Smooth muscle cell (in vitro differentiated cells): Measurements from ENCODE around the gene KRT72. TPM values are rescaled to one million over a fixed set of nuclear protein-coding genes. Genes with fewer than 3 reads are reported as not detected.

Experiments used
- DNase-seq: peaks from one replicate; lab custom pipeline; 2025; ENCODE audit not compliant: unreplicated experiment; lab: John Stamatoyannopoulos, UW
- H2AFZ ChIP-seq: fragments of 200-600 bp; sonication (generic); 2 replicates; pipeline ENCODE4 v1.6.0; 2016; ENCODE audit warnings: antibody characterized with exemption, low read depth, mild to moderate bottlenecking
- H3F3A ChIP-seq: fragments of 200-600 bp; sonication (generic); 2 replicates; pipeline ENCODE4 v1.6.0; 2017; ENCODE audit warnings: antibody characterized with exemption, low read depth
- H3K27ac ChIP-seq: fragments of 200-600 bp; sonication (generic); 2 replicates; pipeline ENCODE4 v1.5.1; 2016; ENCODE audit warnings: low read depth, mild to moderate bottlenecking
- H3K27me3 ChIP-seq: fragments of 200-600 bp; sonication (generic); 2 replicates; pipeline ENCODE4 v1.6.1; 2016; ENCODE audit warnings: low read depth, mild to moderate bottlenecking
- H3K36me3 ChIP-seq: fragments of 200-600 bp; sonication (generic); 2 replicates; pipeline ENCODE4 v1.5.1; 2016; ENCODE audit warnings: low read depth
- H3K4me1 ChIP-seq: fragments of 200-600 bp; sonication (generic); 2 replicates; pipeline ENCODE4 v1.5.1; 2016; ENCODE audit warnings: low read depth
- H3K4me2 ChIP-seq: fragments of 200-600 bp; sonication (generic); 2 replicates; pipeline ENCODE4 v1.6.0; 2016; ENCODE audit warnings: mild to moderate bottlenecking
- H3K4me3 ChIP-seq: fragments of 200-600 bp; sonication (generic); 2 replicates; pipeline ENCODE4 v1.5.1; 2016; ENCODE audit warnings: mild to moderate bottlenecking
- H3K79me2 ChIP-seq: fragments of 200-600 bp; sonication (generic); 2 replicates; pipeline ENCODE4 v1.6.0; 2016; ENCODE audit warnings: low read depth, mild to moderate bottlenecking
- H3K9ac ChIP-seq: fragments of 200-600 bp; sonication (generic); 2 replicates; pipeline ENCODE4 v1.6.0; 2016; ENCODE audit warnings: low read depth
- H3K9me3 ChIP-seq: fragments of 200-600 bp; sonication (generic); replicated peaks from 2 replicates; pipeline ENCODE4 v1.5.1; 2016; ENCODE audit warnings: low read depth
- H4K20me1 ChIP-seq: fragments of 200-600 bp; sonication (generic); 2 replicates; pipeline ENCODE4 v1.6.0; 2016; ENCODE audit warnings: low read depth
- WGBS: methylation state at CpG from one replicate; pipeline ENCODE4 v1.1.7; 2016; ENCODE audit warnings: low lambda C conversion rate; 5-methylcytosine and 5-hydroxymethylcytosine counted together
- polyA plus RNA-seq: library from polyadenylated mRNA; unstranded; fragments of >200 nt; fragmentation: Nextera tagmentation; extraction: Ambion mirVana; gene quantifications from 2 replicates; pipeline ENCODE4 v1.2.1, GENCODE V29; 2016
- total RNA-seq: library from RNA; depleted of rRNA; stranded (reverse); fragments of >200 nt; gene quantifications from 2 replicates; pipeline ENCODE4 v1.2.3, GENCODE V29; 2014
- TF ChIP-seq, protein P1 (sequence below): fragments of 200-600 bp; sonication (generic); IDR thresholded peaks from 2 replicates; pipeline ENCODE4 v1.5.1; 2017; ENCODE audit warnings: borderline replicate concordance, mild to moderate bottlenecking, antibody characterized with exemption; ENCODE audit not compliant: insufficient read depth, poor library complexity, severe bottlenecking

KRT72 gene
- total and polyA plus RNA-seq, 2 experiments from 2014 or later = not detected

DNA sequence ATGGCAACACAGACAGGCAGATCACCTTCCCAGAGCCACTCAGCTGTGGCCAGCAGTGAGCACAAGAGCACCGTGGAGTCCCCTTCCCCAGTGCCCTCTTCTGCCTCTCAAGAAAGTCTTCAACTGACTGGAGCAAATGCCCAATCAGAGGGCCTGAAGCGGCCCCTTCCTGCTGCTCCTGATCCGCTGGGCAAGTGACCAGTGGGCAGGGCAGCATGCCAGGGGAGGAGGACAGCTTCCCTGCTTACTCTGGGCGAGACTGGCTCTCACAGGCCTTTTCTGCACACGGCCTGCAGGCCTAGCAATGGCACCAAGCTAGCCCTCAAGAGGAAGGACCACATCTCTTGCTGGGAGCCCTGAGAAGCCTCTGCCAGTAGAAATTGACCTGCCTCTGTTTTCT, 49.2 kb downstream of the KRT72 start:
- no peaks in the 10 kb centered on the region for H3F3A ChIP-seq
- peaks cover 9% of the 10 kb centered on the region for H3K27me3 ChIP-seq
- no peaks in the 10 kb centered on the region for H3K4me1 ChIP-seq
- no peak overlapping the region for H3K4me2 ChIP-seq
- H3K79me2 ChIP-seq = no peaks in the 10 kb centered on the region
- no peaks in the 10 kb centered on the region for H4K20me1 ChIP-seq
- no peak overlapping the region for H3K4me3 ChIP-seq
- H2AFZ ChIP-seq = no peak overlapping the region
- no peak overlapping the region for H3K9ac ChIP-seq
- H3K9me3 ChIP-seq = no peaks in the 10 kb centered on the region
- no peak for DNase-seq
- 89% methylated on average over 5 of the region's 5 CpGs for whole genome bisulfite sequencing
- TF ChIP-seq, protein P1, sequence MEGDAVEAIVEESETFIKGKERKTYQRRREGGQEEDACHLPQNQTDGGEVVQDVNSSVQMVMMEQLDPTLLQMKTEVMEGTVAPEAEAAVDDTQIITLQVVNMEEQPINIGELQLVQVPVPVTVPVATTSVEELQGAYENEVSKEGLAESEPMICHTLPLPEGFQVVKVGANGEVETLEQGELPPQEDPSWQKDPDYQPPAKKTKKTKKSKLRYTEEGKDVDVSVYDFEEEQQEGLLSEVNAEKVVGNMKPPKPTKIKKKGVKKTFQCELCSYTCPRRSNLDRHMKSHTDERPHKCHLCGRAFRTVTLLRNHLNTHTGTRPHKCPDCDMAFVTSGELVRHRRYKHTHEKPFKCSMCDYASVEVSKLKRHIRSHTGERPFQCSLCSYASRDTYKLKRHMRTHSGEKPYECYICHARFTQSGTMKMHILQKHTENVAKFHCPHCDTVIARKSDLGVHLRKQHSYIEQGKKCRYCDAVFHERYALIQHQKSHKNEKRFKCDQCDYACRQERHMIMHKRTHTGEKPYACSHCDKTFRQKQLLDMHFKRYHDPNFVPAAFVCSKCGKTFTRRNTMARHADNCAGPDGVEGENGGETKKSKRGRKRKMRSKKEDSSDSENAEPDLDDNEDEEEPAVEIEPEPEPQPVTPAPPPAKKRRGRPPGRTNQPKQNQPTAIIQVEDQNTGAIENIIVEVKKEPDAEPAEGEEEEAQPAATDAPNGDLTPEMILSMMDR = no peak
- no peak overlapping the region for H3K27ac ChIP-seq
- H3K36me3 ChIP-seq = no peaks in the 10 kb centered on the region

DNA sequence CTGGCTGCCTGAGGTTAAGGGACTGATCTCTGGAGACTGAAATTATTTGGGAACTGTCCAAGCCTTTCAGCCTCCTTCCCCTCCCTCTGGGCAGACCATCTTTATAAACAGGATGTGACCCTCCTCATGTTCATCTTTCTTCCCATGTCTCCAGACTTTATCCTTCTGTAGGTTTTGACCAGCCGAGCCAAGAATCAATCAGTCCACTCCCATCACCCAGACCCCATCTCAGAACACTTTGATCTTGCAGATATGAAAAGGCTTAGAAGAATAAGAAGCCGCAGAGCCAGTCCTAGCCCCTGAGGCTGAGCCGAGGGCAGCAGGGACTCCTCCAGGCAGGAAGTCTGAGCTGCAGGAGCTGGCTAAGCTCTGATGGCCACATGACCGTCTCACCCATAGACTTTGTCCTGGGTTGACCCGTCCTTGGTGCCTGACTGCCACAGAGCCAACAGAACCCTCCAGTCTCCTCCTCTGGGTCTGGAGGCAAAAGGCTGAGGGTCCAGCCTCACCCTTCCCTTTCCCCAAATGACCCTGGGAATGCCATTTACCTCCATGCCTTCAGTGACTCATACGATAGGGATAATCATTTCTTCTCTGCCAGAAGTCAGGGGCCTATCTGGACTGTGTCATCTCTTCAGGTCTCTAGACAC, 49.9 kb downstream of the KRT72 start:
- DNase-seq = no peak
- H3K9me3 ChIP-seq = no peaks in the 10 kb centered on the region
- no peaks in the 10 kb centered on the region for H3F3A ChIP-seq
- no peak overlapping the region for H3K4me3 ChIP-seq
- H3K9ac ChIP-seq = no peak overlapping the region
- H3K4me2 ChIP-seq = no peak overlapping the region
- peaks cover 9% of the 10 kb centered on the region for H3K27me3 ChIP-seq
- 53% methylated on average over 6 of the region's 6 CpGs for WGBS
- H4K20me1 ChIP-seq = no peaks in the 10 kb centered on the region
- H3K36me3 ChIP-seq = no peaks in the 10 kb centered on the region
- no peak overlapping the region for H2AFZ ChIP-seq
- H3K27ac ChIP-seq = no peak overlapping the region
- H3K4me1 ChIP-seq = no peaks in the 10 kb centered on the region
- TF ChIP-seq, protein P1 = no peak
- no peaks in the 10 kb centered on the region for H3K79me2 ChIP-seq

DNA sequence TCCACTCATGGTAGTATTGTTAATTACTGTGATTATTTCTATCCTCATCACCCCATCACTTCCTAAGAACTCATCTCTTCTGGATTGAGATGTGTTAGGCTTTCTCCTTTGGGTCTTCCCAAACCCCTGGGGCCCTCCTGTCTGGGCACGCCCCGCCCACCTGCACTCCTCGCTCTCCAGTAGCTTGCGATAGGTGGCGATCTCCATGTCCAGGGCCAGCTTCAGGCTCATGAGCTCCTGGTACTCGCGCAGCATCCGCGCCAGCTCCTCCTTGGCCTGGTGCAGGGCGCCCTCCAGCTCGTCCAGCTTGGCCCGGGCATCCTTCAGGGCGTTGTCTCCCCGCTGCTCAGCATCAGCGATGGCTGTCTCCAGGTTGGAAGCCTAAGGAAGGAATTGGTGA, 55.1 kb downstream of the KRT72 start:
- TF ChIP-seq, protein P1 = no peak
- H3K79me2 ChIP-seq = no peaks in the 10 kb centered on the region
- H3K27ac ChIP-seq = no peak overlapping the region
- H3K4me2 ChIP-seq = no peak overlapping the region
- no peak overlapping the region for H3K4me3 ChIP-seq
- no peak for DNase-seq
- no peaks in the 10 kb centered on the region for H3K36me3 ChIP-seq
- H3F3A ChIP-seq = no peaks in the 10 kb centered on the region
- no peaks in the 10 kb centered on the region for H3K4me1 ChIP-seq
- H3K27me3 ChIP-seq = peaks cover 9% of the 10 kb centered on the region
- no peak overlapping the region for H2AFZ ChIP-seq
- no peaks in the 10 kb centered on the region for H3K9me3 ChIP-seq
- H3K9ac ChIP-seq = no peak overlapping the region
- 75% methylated on average over 15 of the region's 15 CpGs for WGBS
- no peaks in the 10 kb centered on the region for H4K20me1 ChIP-seq
